Retinal pigment epithelial cell (primary cell): ENCODE results near the gene CLCA1.
A peak's percentile ranks its signal among the peaks of the same experiment; 100 is the strongest.
"Not testable (repeated sequence)": the region's sequence is repeated elsewhere in the genome, so short reads cannot be mapped to it uniquely, and the experiment has no call there.

Experiments used
- DNase-seq: peaks from one replicate; pipeline ENCODE4 v3.0.0-alpha.2; 2010; ENCODE audit warnings: low read depth
- H3K4me3 ChIP-seq: 2 replicates; pipeline ENCODE4 v1.5.1; 2011; ENCODE audit warnings: mild to moderate bottlenecking, low read length, control low read depth, moderate library complexity
- TF ChIP-seq, protein P1 (sequence below): conservative IDR thresholded peaks from 2 replicates; pipeline ENCODE4 v1.5.1; 2011; ENCODE audit warnings: low read depth, low read length, control low read depth, inconsistent platforms

The CLCA1 gene

DNA sequence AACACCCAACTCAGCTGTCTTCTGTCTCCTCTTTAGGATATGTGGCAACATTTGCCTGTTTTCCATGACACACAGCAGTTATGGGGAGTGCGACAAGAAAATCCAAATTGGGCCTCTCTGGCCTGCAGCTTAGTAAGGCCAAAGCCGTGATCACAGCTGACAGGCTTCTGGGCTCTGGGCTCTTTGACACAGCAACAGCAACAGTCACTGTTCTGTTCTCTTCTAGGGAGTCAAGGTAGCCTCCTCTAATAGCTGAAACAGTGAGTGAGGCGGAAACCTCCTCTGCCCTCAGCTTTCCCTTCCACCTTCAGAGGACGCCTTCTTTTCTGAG, 19.0 kb downstream of the CLCA1 start:
- DNase-seq, result no peak
- no peak overlapping the region for H3K4me3 ChIP-seq
- TF ChIP-seq, protein P1, sequence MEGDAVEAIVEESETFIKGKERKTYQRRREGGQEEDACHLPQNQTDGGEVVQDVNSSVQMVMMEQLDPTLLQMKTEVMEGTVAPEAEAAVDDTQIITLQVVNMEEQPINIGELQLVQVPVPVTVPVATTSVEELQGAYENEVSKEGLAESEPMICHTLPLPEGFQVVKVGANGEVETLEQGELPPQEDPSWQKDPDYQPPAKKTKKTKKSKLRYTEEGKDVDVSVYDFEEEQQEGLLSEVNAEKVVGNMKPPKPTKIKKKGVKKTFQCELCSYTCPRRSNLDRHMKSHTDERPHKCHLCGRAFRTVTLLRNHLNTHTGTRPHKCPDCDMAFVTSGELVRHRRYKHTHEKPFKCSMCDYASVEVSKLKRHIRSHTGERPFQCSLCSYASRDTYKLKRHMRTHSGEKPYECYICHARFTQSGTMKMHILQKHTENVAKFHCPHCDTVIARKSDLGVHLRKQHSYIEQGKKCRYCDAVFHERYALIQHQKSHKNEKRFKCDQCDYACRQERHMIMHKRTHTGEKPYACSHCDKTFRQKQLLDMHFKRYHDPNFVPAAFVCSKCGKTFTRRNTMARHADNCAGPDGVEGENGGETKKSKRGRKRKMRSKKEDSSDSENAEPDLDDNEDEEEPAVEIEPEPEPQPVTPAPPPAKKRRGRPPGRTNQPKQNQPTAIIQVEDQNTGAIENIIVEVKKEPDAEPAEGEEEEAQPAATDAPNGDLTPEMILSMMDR, result no peak

DNA sequence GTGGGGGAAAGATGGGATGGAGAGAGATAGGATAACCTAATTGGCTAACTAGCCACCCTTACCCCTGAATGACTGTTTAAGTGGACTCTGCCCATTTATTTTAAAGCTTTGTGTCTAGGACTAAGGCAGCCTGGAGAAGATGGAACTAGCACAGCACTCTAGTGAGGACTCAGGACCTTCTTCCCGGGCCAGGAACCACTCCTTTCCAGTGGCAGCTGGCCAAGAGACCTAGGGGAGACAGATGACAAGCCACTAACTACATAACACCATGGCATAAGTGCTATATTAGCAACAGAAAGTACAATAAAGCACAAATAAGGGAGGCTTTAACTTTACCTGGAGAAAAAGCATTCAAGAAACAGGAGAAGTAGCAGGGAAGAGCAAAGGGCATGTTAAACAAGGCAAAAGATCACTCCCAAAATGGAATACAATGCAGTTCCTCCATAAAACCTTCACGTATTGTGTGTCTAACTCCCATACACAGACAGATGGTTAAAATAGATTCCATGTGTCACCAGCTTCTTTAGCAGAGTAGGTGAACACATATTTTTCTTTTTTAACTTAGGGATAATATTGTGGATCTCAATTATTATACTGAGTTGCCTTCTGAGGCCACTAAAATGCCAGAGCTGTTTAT, 20.6 kb downstream of the CLCA1 start:
- TF ChIP-seq, protein P1, result no peak

DNA sequence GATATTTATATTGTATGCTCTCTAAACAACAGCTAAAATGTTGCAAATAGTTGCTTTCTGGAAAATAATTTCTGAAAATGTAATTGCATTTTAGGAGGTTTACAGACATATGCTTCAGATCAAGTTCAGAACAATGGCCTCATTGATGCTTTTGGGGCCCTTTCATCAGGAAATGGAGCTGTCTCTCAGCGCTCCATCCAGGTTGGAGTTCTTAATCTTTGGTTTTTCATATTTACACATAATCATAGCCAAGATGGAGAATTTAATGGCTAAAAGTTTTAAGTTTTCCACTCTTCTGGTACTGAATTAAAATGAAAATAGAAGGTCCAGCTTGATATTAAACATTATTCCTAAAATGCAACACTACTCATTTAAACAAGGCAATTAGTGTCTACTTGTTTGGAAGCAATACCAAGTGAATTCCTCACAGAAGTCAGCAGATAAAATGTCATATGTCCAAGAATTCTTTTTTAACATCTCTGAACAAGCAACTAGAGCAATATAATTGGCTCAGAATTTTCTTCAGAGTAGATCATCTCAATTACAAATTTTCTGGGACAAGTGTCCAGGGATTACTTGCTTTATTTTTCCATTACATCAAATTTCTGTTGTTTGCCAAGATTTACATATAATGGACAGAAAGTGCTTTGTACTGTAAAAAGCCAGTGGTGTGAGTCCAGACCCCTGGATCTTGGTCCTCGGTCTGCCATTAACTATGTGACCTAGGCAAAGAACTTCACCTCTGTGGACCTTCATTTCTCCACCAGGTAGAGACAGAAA, 22.6 kb downstream of the CLCA1 start:
- DNase-seq, result no peak
- TF ChIP-seq, protein P1, result no peak
- no peak overlapping the region for H3K4me3 ChIP-seq

More for the DNA sequence above, 20.6 kb downstream of the CLCA1 start:
- no peak for DNase-seq
- H3K4me3 ChIP-seq, result no peak overlapping the region

DNA sequence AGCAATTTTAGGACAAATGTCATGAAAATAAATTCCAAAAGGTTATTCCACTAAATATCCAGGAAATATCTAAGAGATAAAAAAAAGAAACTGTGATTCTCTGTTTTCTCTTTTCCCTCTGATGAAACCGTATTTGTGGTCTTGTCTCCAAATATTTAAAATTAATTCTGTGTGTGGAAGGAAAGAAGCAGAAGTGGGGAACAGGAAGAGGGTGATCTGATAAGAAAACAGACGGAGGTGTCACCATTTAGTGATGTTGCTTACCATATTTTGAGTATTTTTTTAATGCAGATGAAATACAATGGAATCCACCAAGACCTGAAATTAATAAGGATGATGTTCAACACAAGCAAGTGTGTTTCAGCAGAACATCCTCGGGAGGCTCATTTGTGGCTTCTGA, 29.6 kb downstream of the CLCA1 start:
- no peak for DNase-seq
- no peak overlapping the region for H3K4me3 ChIP-seq
- TF ChIP-seq, protein P1, result no peak

DNA sequence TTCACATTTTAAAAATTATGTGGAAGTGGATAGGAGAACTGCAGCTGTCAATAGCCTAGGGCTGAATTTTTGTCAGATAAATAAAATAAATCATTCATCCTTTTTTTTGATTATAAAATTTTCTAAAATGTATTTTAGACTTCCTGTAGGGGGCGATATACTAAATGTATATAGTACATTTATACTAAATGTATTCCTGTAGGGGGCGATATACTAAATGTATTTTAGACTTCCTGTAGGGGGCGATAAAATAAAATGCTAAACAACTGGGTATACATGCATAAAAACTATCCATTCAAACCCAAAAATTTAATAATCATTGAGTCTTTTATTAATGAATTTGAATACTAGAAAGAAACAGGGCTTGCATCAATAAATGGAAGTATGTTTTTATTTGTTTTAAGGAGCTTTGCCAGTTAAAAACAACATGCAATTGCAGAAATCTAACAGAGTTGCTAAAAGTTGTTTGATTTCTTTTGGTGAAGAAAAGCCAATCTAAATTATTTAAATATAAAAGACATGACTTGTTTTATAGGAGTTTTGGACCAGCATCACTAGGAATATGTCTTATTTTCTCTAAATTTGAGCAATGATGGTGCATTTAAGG, 31.4 kb downstream of the CLCA1 start:
- TF ChIP-seq, protein P1, result peak; percentile 68
- H3K4me3 ChIP-seq, result no peak overlapping the region
- DNase-seq, result no peak

DNA sequence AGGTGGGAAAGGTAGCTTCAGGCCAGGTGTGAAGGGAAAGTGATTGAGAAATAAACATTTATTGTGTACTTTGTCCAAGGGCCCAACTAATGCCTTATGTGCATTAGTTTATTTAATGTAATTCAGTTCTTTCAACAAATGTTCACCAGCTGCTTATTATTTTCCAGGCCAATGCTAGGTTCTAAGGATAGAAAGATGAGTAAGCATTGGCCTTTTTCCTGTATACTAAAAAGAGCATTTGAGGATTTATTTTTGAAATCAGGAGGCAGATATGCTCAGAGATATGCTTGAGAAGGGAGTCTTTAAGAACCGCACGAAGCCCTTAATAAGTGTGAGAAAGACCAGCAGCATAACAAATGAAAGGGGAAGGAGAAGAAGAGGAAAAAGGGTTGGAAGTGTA, 32.0 kb downstream of the CLCA1 start:
- H3K4me3 ChIP-seq, result no peak overlapping the region
- TF ChIP-seq, protein P1, result no peak
- DNase-seq, result no peak

DNA sequence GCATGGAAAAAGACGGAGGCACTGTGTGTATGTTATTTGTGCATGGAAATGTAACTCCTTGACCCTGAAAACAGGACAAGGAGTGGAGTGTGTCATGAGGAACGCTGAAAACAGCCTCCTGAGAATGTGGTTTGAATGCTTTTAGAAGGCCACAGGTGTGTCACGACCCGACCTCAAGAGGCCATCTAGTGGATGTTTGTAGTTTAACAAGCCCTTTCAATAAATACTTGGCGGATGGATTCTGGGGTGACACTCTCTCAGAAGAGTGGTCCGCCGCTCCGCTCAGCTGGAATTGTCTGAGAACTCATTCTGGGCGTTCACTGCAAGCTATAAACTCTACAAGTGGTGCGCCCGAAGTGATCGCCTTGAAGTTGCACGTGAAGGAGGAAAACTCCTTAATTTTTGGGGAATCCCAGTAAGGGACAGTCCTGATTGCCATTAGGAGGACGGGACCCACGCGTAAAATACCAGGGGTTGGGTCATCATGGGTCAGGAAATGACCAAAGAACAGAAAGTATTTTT, 33.5 kb downstream of the CLCA1 start:
- H3K4me3 ChIP-seq, result peak overlapping the region; percentile 31
- not testable (repeated sequence) for DNase-seq
- TF ChIP-seq, protein P1, result peak; percentile 49
